ENCODE results near the gene SLC35D3. TPM values are rescaled to one million over a fixed set of nuclear protein-coding genes. Genes with fewer than 3 reads are reported as not detected.

The SLC35D3 gene
- total and polyA plus RNA-seq, 10 of the 15 experiments (the other 5 are each of a cell fraction or from before 2014, with no cell fraction given) = not detected

DNA sequence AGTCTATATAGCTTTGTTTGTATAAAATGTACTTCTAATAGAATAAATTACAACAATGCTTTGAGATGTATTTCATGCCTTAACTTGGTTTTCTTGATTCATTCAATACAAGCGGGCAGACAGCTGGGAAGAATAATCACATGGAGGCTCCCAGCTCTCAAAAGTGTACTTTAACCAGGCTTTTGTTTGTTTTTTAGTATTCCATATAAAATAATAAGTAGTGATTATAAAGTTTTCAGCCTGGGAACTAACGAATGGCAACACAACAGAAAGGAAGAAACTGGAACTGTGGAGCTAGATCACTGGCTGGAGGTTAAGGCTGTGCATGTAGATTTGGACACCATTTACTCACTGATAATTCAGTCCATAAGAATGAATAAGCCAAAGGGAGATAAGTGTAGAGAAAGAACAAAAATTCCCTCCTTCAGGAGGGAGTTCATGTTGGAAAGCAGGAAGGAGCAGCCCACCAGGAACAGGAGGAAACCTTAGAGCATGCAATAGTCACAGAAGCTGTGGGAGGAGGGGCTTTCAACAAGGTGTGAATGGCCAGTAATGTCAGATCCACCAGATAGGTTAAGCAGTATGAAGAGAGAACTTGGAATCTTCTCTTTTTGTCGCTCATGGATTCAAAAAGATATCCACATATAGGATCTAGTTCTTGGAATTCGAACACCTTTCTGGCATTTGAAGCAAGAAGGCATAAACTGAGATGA lies 41.2 kb upstream of the SLC35D3 start:
- H3K36me3 ChIP-seq (ENCODE audit: control insufficient read depth in 2 of 2, insufficient read depth in 2 of 2, low read length in 1 of 2) = no peaks in the 10 kb centered on the region
- H4K20me1 ChIP-seq (ENCODE audit: control insufficient read depth, insufficient read depth) = no peaks in the 10 kb centered on the region
- intact Hi-C loops (cut with micrococcal nuclease; ENCODE audit: unreplicated experiment) = no loop called here
- no peak overlapping the region for H3K9ac ChIP-seq (ENCODE audit: control insufficient read depth, insufficient read depth, low read length)
- 88% methylated on average over 4 of the region's 4 CpGs for WGBS (ENCODE audit: insufficient coverage, insufficient replicate concordance, low lambda C conversion rate, missing lambda C conversion rate)
- no peak overlapping the region for H3K4me3 ChIP-seq
- BruUV-seq (replicated peaks) = no TSS peak
- ChIA-PET SMC1A (ENCODE audit: uncharacterized antibody, unreplicated experiment) (interaction anchor here (1.6 kb wide), 1 partner anchor 13 kb away, joined by 4 read pairs; no protein-coding TSS in a partner anchor), RAD21 (ENCODE audit: unreplicated experiment) (no interaction called here), CTCF (interaction anchor here (0.6 kb wide), 1 partner anchor 90 kb away, joined by 3 read pairs; no protein-coding TSS in a partner anchor), POLR2A (no interaction called here)
- in situ Hi-C loops (cut with MboI) = no loop called here
- H3K79me2 ChIP-seq (ENCODE audit: control insufficient read depth, insufficient read depth, low read length) = no peaks in the 10 kb centered on the region
- no peaks in the 10 kb centered on the region for H3K27me3 ChIP-seq (replicated peaks in 1 of 2; ENCODE audit: control insufficient read depth in 2 of 2, insufficient read depth in 2 of 2, low read length in 1 of 2)
- no peak for ATAC-seq
- H3K9me3 ChIP-seq (replicated peaks; ENCODE audit: control insufficient read depth, insufficient read depth, low read length) = peaks cover 1% of the 10 kb centered on the region; the same call in 1 of the 3 replicates
- FAIRE-seq = no peak
- no peak for DNase-seq (ENCODE audit: low read depth, low spot score)
- no peak overlapping the region for H3K4me2 ChIP-seq (ENCODE audit: control insufficient read depth, insufficient read depth)
- H3K4me1 ChIP-seq (ENCODE audit: control insufficient read depth, insufficient read depth, low read length) = no peaks in the 10 kb centered on the region
- H3K27ac ChIP-seq (ENCODE audit: control insufficient read depth, insufficient read depth) = no peak overlapping the region
- no peak for TF ChIP-seq ETV6 (conservative IDR thresholded peaks at IDR 0.05 in 1 of 2, IDR thresholded peaks at IDR 0.05 in 1 of 2; ENCODE audit: borderline replicate concordance in 1 of 2, low read depth in 1 of 2)
- TF ChIP-seq, protein P1, sequence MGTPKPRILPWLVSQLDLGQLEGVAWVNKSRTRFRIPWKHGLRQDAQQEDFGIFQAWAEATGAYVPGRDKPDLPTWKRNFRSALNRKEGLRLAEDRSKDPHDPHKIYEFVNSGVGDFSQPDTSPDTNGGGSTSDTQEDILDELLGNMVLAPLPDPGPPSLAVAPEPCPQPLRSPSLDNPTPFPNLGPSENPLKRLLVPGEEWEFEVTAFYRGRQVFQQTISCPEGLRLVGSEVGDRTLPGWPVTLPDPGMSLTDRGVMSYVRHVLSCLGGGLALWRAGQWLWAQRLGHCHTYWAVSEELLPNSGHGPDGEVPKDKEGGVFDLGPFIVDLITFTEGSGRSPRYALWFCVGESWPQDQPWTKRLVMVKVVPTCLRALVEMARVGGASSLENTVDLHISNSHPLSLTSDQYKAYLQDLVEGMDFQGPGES (IDR thresholded peaks at IDR 0.05) = no peak
- no peak for TF ChIP-seq NFXL1 (IDR thresholded peaks at IDR 0.05; ENCODE audit: borderline replicate concordance)
- TF ChIP-seq DPF2 (IDR thresholded peaks at IDR 0.05) = no peak
- H2AFZ ChIP-seq (ENCODE audit: control insufficient read depth, low read depth, low read length) = no peak overlapping the region

DNA sequence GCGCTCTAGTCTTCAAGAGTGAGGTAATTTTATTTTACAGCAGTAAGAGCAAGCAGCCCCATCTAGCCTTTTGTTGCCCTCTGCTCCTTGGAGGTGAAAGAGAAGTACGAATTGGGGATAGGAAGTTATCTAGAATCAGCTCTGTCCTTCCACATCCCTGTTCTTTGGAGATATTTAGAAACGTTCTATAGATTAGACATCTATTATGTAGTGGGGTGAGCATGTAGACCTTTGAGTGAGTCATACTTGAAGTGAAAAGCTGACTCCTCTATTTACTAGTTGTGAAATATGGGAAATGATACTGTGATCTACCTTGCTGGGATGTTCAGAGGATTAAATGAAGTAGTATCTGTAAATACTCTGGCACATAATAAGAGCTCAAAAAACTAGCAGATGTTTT lies 36.0 kb upstream of the SLC35D3 start:
- H3K9ac ChIP-seq (ENCODE audit: control insufficient read depth, insufficient read depth, low read length) = no peak overlapping the region
- intact Hi-C loops (cut with micrococcal nuclease; ENCODE audit: unreplicated experiment) = no loop called here
- H3K36me3 ChIP-seq (ENCODE audit: control insufficient read depth in 2 of 2, insufficient read depth in 2 of 2, low read length in 1 of 2) = no peaks in the 10 kb centered on the region
- H3K79me2 ChIP-seq (ENCODE audit: control insufficient read depth, insufficient read depth, low read length) = no peaks in the 10 kb centered on the region
- FAIRE-seq (no peak), ATAC-seq (no peak), DNase-seq (ENCODE audit: low read depth, low spot score) (no peak)
- H3K4me1 ChIP-seq (ENCODE audit: control insufficient read depth, insufficient read depth, low read length) = peaks cover 3% of the 10 kb centered on the region; the same call in 1 of the 2 replicates
- ChIA-PET POLR2A (no interaction called here), CTCF (interaction anchor here (1.0 to 2.6 kb wide), 3 partner anchors 10 to 63 kb away, joined by 3 to 6 read pairs (median 4); no protein-coding TSS in a partner anchor), SMC1A (ENCODE audit: uncharacterized antibody, unreplicated experiment) (interaction anchor here (0.9 to 1.6 kb wide), 3 partner anchors 10 to 324 kb away, joined by 3 read pairs; no protein-coding TSS in a partner anchor), RAD21 (ENCODE audit: unreplicated experiment) (interaction anchor here (0.9 to 1.0 kb wide), 2 partner anchors 32 to 242 kb away, joined by 3 read pairs; no protein-coding TSS in a partner anchor)
- BruUV-seq (replicated peaks) = no TSS peak
- no peak overlapping the region for H2AFZ ChIP-seq (ENCODE audit: control insufficient read depth, low read depth, low read length)
- WGBS (ENCODE audit: insufficient coverage, insufficient replicate concordance, low lambda C conversion rate, missing lambda C conversion rate) = 48% methylated on average over 3 of the region's 3 CpGs
- in situ Hi-C loops (cut with MboI) = no loop called here
- H4K20me1 ChIP-seq (ENCODE audit: control insufficient read depth, insufficient read depth) = no peaks in the 10 kb centered on the region
- H3K4me3 ChIP-seq = no peak overlapping the region
- H3K4me2 ChIP-seq (ENCODE audit: control insufficient read depth, insufficient read depth) = no peak overlapping the region
- H3K9me3 ChIP-seq (replicated peaks; ENCODE audit: control insufficient read depth, insufficient read depth, low read length) = no peaks in the 10 kb centered on the region
- no peak overlapping the region for H3K27ac ChIP-seq (ENCODE audit: control insufficient read depth, insufficient read depth)
- no peaks in the 10 kb centered on the region for H3K27me3 ChIP-seq (replicated peaks in 1 of 2; ENCODE audit: control insufficient read depth in 2 of 2, insufficient read depth in 2 of 2, low read length in 1 of 2)
- TF ChIP-seq BHLHE40 (IDR thresholded peaks at IDR 0.05; ENCODE audit: borderline replicate concordance in 1 of 2, low read depth in 2 of 2, low read length in 1 of 2) (no peak), RELA (IDR thresholded peaks at IDR 0.05; ENCODE audit: borderline replicate concordance, partially characterized antibody) (no peak), YY1 (IDR thresholded peaks at IDR 0.05; ENCODE audit: low read depth, low read length) (no peak), POLR2A (IDR thresholded peaks at IDR 0.05; ENCODE audit: low read depth, low read length) (no peak)

Measured in GM12878 (cell line).